BJ (cell line): ENCODE measurements around the gene KCNIP4. TPM values are rescaled to one million over a fixed set of nuclear protein-coding genes. Genes with fewer than 3 reads are reported as not detected.

Experiments used
- CTCF ChIA-PET: fragments of 350-600 bp; formaldehyde crosslinking; extraction: SDS; loops from one replicate; lab custom pipeline; 2021; ENCODE audit warnings: antibody characterized with exemption, inconsistent platforms; lab: Yijun Ruan, JAX
- POLR2A ChIA-PET: fragments of 300-600 bp; sonication (Branson Sonifier 250); formaldehyde crosslinking; extraction: SDS; loops from one replicate; lab custom pipeline; 2021; ENCODE audit warnings: antibody characterized with exemption; lab: Charles Lee
- DNase-seq: peaks from one replicate; pipeline ENCODE4 v3.0.0-alpha.2; 2011; ENCODE audit warnings: low read depth
- H3K27me3 ChIP-seq: 2 replicates; pipeline ENCODE4 v1.6.0; 2011; ENCODE audit warnings: low read length; ENCODE audit not compliant: control insufficient read depth, insufficient read depth
- H3K36me3 ChIP-seq: 2 replicates; pipeline ENCODE4 v1.5.1; 2011; ENCODE audit warnings: low read length; ENCODE audit not compliant: control insufficient read depth, insufficient read depth
- H3K4me3 ChIP-seq: 2 replicates; pipeline ENCODE4 v1.5.1; 2011; ENCODE audit warnings: low read depth, mild to moderate bottlenecking, control low read depth, low read length
- polyA plus RNA-seq: library from polyadenylated mRNA; depleted of rRNA; stranded (reverse); fragments of >200 nt; gene quantifications from 2 replicates; pipeline ENCODE4 v1.2.3, GENCODE V29; 2011
- TF ChIP-seq, protein P1 (sequence below): IDR thresholded peaks from 2 replicates; pipeline ENCODE4 v1.5.1; 2011; ENCODE audit warnings: low read depth, mild to moderate bottlenecking, control low read depth, inconsistent platforms, low read length, moderate library complexity; ENCODE audit not compliant: insufficient read depth

The KCNIP4 gene
- polyA plus RNA-seq, 1 experiment: not detected

DNA sequence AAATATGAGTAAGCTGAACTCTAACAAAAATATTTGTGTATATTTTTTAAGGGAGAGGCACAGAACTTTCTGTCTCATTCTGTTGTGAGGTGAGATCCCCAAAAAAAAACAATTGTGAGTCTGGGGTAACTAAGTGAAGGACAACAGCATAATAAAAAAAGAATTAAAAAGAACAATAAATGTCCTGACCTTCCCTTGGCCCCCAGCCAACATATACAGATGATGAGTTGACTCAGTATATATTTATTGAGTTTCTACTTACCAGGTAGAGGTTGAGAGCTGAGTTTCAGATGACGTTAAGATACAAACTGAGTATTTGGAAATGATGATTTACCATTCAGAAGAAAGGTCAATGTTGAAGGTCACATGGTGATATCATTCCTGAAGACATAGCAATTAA, 239.5 kb downstream of the KCNIP4 start:
- TF ChIP-seq, protein P1, sequence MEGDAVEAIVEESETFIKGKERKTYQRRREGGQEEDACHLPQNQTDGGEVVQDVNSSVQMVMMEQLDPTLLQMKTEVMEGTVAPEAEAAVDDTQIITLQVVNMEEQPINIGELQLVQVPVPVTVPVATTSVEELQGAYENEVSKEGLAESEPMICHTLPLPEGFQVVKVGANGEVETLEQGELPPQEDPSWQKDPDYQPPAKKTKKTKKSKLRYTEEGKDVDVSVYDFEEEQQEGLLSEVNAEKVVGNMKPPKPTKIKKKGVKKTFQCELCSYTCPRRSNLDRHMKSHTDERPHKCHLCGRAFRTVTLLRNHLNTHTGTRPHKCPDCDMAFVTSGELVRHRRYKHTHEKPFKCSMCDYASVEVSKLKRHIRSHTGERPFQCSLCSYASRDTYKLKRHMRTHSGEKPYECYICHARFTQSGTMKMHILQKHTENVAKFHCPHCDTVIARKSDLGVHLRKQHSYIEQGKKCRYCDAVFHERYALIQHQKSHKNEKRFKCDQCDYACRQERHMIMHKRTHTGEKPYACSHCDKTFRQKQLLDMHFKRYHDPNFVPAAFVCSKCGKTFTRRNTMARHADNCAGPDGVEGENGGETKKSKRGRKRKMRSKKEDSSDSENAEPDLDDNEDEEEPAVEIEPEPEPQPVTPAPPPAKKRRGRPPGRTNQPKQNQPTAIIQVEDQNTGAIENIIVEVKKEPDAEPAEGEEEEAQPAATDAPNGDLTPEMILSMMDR: no peak
- CTCF ChIA-PET: no interaction called here

DNA sequence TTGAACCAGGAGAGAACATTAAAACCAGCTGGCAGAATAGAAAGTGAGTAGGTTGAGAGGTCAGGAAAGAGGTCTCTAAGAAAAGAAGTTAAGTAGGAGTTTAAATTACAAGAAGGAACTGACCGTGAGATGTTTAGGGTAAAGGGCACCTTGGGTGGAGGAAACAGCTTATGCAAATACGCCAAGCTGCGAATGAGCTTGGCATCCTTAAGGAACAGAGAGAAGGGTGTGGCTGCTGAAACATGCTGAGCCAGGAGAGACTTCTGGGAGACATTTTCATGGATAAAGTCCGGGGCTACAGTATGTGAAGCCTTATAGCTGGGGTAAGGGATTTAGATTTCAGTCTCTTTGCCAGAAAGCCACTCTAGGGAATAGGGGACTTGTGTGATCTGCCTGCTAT, 249.1 kb downstream of the KCNIP4 start:
- POLR2A ChIA-PET: no interaction called here

More for the DNA sequence above, 239.5 kb downstream of the KCNIP4 start:
- H3K27me3 ChIP-seq: no peaks in the 10 kb centered on the region
- POLR2A ChIA-PET: no interaction called here
- H3K36me3 ChIP-seq: no peaks in the 10 kb centered on the region
- H3K4me3 ChIP-seq: no peak overlapping the region
- DNase-seq: no peak

DNA sequence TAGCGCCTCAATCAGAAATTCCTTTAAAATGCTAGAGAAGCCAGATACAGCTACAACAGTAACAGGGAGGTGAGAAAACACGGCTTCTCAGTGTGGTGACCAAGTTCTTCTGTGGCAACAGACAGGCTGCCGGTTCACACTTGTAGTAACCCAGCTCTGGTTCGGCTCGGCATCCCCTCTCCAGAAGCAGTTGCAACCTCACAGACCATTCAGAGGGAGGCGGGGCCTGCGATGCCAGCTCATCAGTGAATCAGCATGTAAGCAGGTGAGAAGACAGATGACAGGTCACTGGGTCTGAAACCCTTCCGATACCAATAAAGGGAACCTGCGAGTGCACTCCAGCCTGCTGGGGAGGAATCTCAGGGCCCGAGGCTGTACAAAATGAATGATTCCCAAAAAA, 251.0 kb downstream of the KCNIP4 start:
- ChIA-PET CTCF (no interaction called here), POLR2A (no interaction called here)
- peaks cover 1% of the 10 kb centered on the region; the same call in 1 of the 2 replicates for H3K27me3 ChIP-seq

More for the DNA sequence above, 249.1 kb downstream of the KCNIP4 start:
- H3K36me3 ChIP-seq: no peaks in the 10 kb centered on the region
- H3K4me3 ChIP-seq: no peak overlapping the region
- CTCF ChIA-PET: no interaction called here
- peaks cover 1% of the 10 kb centered on the region; the same call in 1 of the 2 replicates for H3K27me3 ChIP-seq
- DNase-seq: no peak
- TF ChIP-seq, protein P1: no peak

DNA sequence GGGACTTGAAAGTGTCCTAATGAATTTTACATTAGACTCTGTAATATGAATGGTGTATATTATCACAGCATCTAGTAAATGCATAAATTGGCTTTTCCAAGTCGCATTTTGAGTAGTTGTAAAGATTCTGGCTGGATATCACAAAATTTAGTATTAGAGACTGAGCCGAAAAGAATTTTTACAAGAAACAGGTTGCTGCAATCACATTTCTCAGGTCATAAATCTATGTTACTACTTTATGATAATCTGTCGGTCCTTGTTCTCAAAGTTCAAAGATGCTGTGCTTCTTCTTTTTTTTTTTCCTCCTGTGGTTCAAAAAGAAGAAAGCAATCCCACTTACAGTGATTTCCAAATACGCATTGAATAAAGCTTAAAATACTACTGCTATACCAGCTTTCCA, 253.4 kb downstream of the KCNIP4 start:
- Histone ChIP-seq H3K27me3 (peaks cover 1% of the 10 kb centered on the region; the same call in 1 of the 2 replicates), H3K4me3 (no peak overlapping the region), H3K36me3 (no peaks in the 10 kb centered on the region)
- CTCF ChIA-PET: interaction anchor here (1.0 to 1.2 kb wide), 2 partner anchors 11 to 69 kb away, joined by 3 read pairs; no protein-coding TSS in a partner anchor
- POLR2A ChIA-PET: no interaction called here
- DNase-seq: no peak
- TF ChIP-seq, protein P1: no peak

More for the DNA sequence above, 251.0 kb downstream of the KCNIP4 start:
- Histone ChIP-seq H3K36me3 (no peaks in the 10 kb centered on the region), H3K4me3 (no peak overlapping the region)
- TF ChIP-seq, protein P1: no peak
- no peak for DNase-seq

DNA sequence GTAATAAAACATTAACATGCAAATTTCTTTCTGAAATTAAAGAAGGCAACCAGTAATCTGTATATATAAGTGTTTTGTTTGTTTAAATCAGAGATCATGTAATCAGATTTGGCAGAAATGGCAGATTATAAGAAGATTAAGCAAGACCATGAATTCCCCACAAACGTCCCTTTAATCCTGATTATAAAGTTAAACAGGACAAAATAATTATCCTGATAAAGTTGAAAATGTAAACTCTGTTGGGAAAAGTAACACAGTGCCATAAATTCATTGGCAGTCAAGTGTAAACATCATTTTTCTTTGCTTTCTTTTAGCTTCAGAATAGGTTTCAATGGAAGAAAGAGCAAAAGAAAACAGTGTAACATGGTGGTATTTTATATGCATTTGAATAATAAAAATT, 256.3 kb downstream of the KCNIP4 start:
- TF ChIP-seq, protein P1: no peak
- ChIA-PET CTCF (no interaction called here), POLR2A (no interaction called here)
- H3K4me3 ChIP-seq: no peak overlapping the region
- H3K27me3 ChIP-seq: no peaks in the 10 kb centered on the region
- no peak for DNase-seq
- H3K36me3 ChIP-seq: no peaks in the 10 kb centered on the region
